A204.1 (cell line): Measurements from ENCODE around the gene ALDOC.

Experiments
- FAIRE-seq: peaks from 2 replicates; lab custom pipeline; 2012; peaks lifted over from hg19 to GRCh38; lab: Jason Lieb, UNC

Gene ALDOC

DNA sequence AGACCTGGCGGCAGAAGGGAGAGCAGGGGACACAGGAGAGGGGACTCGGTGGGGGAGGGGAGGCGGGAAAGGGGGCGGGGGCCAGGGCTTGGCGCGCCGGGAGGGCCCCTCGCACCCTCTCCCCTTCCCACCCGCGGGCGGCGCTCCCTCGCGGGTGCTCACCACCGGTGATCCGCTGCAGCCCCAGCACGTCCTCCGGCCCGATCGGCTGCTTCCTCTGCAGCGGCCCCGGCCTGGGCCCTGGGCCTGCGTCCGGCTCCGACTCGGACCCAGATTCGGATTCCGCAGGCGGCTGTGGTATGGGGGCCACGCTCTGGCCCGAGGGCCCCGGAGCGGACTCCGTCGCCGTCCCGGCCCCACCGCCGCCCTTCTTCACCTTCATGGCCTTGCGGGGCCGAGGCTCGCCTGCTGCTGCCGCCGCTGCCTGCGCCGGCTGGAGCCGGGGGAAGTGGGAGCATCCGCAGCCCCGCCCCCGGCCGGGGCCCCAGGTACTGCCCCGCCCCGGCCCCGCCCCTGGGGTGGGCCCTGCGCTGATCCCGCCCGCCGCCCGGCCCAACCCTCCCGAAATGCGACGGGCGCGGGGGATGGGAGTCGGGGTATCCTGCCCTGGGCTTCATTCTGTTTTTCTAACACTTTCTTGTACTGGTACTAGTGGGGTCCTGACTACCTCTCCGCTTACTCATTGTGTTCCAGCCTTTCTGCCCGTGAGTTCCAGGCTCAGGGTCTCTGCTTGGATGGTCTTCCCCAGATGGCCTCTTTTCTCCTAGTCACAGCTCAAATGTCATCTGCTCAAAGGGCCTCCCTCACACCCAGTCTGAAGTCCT lies 24.3 kb downstream of the ALDOC start, which contains the start of gene UNC119:
UNC119 (minus strand) TSS at position 449 of the 824 bp plus-strand sequence; CDS start at position 382, 67 bp downstream.
- FAIRE-seq = no peak

DNA sequence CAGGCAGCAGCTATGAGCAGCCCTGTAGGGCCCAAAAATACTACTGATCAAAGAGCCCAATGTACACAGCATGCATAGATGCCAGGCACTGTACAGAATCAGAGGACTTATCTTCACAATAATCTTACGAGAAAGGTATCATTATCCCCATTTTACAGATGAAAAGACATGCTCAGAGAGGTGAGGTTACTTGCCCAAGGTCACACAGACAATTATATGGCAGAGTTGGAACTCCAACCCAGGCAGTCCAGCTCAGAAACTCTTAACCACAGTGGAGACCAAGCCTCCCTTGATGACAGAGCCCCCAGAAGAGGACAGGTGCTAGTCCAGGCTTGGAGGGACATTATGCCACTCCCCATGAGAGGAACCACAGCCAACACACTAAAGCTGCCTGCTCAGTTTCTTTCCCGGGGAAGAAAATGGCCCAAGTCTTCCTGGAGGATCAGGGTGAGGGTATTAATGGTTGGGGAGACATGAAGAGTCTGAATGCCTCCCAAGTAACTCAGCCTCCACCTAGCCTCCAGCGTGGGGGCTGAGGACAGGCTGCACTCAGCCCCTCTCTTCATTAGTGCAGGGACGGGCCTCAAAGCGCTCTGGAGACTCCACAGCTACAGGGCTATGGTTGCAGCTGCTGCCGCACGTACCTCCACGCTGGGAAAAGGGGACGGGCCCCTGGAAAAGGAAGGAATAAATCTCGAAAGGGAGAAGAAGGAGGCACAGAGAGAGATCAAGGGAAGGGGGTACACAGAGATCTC lies 25.1 kb downstream of the ALDOC start:
- no peak for FAIRE-seq

DNA sequence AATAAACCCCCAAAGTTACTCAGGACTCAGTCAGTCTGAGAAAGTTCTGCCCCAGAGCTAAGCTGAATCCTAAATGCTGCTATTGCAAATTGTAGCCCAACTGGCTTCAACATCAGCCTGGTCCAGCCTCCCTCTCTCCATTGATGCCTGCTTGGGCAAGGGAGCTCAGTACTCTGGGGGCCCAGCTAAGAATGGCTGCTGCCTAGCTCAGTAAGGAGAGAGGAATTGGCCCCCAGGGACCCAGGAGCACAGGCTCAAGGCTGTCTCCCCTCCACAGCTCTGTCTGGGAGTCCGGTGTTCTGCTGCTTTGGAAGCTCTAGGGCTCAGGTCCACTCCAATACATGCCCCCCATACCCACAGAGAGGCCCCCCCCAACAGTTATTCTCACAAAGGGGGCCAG lies 25.8 kb downstream of the ALDOC start:
- FAIRE-seq = no peak

DNA sequence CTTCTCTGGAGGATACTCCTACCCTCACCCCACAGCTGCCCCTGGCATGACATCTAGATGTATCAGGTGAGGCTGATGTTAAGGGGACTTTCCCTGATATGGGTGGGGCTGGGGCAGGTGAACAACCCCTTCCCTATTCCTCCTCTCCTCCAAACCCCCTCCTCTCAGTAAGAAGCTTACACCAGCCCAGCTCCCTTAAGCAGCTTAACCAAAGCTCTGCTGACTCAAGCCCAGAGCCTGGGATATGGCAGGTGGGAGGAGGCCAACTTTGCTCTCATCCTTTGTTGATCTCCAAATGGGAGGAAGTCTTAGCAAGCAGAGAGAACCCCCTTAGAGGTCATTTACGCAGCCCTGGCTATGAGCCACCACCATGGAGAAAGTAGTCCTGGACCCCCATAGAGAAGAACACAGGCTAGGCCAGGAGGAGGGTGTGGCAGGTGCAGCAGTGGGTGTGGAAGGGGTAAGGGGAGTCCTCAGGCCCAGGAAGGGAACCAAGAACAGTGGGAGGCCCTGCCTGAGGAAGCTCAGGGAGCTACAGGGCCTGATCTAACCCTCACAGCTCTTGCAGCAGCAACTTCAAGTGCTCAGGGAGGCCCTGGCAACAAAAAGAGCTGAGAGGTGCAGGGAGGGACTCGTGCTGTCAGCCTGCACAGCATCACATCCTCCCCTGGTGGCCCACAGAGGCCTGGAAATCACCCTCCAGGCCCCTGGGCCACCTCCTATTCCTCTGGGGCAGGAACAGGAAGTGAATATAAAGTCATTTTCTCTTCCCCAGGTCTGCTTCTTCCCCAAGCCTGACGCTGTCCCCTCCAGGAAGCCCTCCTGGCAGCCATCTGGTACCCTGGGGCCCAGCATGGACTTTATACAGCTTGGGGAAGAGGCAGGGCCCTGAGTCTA lies 27.2 kb downstream of the ALDOC start:
- no peak for FAIRE-seq

DNA sequence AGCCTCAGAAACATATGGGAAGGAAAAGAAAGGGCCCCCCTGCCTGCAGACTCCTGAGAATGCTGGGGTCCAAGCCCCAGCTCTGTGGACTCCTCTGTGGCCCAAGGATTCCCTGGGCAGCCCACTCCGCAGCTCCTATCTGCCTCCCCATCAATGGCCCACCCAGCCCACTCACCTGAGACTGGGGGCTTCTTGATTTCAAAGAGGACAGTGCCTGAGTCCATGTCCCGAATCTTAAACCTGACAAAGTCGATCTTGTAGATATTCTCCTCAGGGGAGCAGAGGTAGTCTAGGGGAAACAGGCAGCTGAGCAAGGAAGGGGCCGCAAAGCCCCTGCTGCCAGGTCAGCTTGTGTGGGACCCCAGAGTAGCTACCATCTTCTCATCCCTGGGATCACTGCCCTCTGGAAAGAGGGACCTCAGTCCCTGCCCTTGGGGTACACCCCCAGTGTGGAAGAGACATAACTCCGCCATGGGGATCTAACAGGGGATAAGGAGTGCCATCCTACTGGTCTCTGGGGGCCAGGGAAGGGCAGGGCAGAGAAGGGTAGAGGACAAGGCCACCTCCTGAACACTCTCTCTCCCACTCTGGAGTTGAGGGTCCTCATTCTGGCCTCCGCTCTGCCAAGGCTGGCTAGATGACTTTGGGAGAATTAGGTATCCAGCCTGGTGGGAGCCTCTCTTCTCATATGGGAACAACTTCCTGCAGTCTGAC lies 28.1 kb downstream of the ALDOC start:
- FAIRE-seq = no peak

DNA sequence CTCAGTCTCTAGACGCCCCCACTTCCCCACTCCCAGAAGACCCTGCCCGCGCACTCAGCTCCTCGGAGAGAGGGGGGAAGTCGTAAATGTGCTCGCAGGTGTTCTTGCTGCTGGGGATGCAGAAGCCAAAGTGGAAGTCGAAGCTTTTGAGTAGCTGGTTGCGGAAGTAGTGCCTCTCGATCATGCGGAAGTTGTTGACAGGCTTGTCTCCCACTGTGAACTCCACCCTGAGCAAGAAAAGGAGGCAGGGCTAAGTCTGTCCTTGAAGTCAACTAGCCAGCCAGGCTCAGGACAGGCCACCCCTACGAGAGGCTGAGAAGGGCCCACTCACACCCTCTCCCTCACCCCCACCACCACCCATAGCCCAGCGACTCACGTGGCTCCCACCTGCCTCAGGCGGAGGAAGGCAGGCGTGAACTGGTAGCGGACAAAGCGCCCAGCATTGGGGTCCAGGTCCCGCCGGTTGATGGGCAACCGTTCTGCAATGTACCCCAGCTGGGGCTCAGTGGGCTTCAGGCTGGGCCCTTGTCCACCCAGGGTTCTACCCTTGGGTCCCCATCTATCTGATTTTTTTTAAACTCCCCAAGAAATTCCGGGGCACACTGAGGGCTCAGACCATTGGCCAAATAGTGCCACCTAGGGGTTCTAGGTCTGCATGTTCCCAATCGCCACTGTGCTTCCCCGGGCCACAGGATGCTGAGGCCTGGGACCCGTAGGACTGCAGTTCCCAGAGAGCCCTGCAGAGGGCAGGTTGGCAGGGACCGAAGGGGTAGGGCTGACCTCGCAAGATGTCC lies 28.9 kb downstream of the ALDOC start:
- peak; percentile 87 for FAIRE-seq

DNA sequence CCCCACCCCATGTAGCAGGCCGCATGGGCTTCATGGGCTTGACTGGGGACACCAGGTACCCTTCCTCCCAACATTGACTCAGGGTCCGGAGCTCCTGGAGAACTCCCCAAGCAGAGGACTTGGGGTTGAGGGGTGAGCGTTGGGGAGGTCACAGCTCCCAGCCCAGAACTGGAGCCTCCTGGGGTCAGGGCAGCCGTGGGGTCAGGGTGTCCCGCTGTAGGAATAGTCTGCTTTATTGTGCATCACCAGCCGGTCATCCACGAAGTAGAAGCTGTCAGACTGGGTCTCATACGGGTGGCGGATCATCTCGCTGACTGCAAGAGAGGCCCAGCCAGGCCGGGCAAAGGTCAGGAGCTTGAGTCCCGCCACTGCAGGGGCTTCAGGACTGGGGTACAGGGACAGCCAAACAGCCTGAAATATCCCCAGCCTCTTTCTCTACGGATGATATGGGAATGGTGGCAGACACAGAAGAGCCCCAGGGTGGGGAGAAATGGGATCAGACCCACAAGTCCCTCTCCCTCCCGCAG lies 29.5 kb downstream of the ALDOC start:
- no peak for FAIRE-seq

DNA sequence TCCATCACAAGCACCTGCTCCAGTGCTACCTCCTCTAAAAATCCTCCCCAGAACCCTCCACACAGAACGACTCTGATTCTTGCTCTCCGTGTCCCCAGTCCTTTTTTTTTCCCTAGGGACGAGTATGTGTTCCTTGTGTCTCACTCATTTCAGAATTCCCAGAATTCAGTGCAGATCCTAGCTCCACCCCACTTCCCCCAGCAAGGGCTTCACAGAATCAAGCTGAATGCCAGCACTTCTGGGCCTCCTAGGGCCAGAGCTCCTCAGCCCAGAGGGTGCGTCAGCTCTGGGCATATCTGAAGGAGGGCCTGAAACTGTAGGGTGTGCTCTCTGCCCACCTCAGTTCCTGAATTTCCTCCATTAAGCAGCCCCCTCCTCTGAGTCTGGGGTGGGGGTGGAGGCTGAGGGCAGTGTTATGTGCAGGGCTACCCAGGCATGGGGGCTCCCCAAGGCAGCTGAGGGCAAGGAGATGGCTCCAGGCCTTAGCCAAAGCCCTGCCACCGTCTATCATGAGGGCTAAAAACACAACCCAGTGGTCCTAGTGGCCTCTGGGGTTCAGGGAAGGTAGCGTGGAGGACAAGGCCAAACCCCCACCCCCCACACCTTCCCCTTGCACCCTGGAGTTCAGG lies 30.8 kb downstream of the ALDOC start:
- no peak for FAIRE-seq

DNA sequence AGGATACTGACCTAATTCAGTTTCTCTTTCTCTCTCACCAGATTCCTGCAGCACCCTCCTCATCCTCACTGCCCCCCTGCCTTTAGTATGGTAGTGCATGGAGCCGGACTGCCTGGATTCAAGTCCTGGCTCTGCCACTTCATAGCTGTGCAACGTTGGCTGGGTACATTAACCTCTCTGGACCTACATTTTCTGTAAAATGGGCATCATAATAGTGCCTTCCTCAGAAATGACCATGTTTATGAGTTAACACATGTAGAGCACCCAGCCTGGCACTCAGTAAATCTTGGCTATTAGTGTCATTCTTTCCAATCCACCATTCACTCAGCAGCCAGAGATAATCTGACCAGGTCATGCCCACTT lies 31.6 kb downstream of the ALDOC start:
- FAIRE-seq = no peak

DNA sequence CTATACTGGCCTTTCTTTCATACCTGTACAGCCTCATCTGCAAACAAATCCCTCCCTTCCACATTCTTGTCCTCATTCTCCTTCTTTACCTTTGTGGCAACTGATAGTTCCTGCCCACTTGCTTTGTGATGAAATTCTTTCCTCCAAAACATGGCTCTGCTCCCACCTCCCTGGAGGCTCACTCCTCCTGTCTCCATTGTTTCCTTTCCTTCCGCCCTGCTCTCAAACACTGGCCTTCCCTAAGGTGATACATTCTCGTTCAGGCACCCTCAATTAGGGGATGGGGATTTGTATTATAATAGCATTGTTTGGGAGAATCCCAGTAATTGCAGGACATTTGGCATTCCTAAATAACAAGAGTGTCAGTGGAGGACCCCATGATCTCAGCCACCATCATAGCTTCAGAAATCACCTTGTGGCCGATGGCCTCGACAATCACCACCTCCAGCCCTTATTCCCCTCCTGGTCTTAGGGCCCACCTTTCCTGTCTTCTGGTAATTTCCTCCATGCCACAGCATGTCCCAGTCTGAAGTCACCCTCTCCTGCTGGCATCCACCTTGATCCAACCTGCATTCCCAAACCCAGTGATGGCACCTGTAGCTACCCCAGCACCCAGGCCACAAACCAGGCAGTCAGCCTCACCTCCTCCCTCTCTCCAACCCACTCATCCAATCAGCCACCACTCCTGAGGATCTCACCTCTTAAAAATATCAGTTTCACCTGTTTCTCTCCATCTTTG lies 32.1 kb downstream of the ALDOC start:
- no peak for FAIRE-seq

DNA sequence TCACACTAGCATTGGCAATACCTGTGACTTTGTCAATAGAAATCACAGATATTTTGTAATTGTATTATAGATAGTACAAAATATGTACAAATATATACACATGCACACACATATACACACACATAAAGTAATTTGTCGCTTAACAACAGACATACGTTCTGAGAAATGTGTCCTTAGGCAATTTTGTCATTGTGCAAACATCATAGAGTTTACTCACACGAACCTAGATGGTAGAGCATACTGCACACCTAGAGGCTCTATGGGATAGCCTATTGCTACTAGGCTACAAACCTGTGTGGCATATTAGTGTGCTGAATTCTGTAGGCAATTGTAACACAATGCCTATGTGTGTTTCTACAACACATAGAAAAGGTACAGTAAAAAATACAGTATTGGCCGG lies 35.3 kb downstream of the ALDOC start:
- FAIRE-seq = no peak

DNA sequence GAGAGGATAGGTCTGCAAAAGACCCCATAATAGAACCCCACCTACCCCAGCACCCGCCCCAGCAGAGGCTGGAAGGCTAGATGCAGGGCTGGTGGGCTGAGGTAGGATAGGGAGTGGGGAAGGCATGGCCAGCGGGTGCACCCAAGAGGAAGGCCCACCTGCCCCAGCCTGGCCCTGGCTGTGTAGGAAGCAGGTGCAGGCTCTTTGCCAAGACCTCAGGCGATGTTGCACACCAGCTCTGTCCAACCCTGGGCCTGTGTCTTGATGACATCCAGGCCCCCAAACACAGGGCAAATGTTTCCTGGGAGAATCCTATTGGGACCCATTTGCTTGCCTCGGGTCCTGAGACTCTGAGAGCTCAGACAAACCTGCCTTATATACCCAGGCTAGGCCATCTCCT lies 36.5 kb downstream of the ALDOC start:
- FAIRE-seq = no peak

DNA sequence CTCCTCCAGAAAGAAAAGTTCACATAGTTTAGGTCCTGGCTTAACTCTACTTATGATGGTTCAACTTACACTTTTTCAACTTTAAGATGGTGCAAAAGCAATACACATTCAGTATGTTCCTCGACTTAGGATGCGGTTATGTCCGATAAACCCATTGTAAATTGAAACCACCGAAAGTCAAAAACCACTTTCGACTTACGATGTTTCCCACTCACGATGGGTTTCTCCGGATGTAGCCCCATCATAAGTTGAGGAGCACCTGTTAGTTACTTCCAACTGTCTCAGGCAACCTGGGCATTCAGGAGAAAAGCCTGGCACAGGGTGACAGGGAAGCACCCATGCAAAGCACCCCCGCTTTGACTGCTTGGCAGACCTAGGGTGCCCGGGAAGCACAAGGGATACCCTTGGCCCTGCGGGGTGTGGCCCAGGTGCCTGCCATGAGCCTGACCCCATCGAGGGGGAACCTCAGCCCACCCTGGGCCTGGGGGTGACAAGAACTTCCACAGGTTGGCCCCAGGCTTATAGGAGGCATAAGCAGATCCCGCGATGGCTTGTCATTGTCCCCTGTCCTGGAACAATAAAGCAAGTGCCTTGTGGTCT lies 38.3 kb downstream of the ALDOC start:
- FAIRE-seq = no peak

DNA sequence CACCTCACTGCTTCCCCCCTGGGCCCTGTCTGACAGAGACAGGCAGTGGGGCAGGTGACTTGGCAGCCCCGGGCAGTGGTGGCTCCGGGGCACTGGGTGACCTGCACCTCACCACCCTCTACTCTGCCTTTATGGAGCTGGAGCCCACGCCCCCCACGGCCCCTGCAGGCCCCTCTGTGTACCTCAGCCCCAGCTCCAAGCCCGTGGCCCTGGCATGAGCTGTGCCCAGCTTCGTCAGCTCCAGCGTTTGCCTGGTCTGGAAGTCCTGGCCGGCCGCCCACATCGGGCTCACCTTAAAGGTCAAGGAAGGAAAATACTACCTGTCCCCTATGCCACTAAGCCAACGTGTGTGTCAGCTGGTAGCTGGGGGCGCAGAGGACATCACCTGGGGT lies 39.5 kb downstream of the ALDOC start:
- FAIRE-seq = no peak

DNA sequence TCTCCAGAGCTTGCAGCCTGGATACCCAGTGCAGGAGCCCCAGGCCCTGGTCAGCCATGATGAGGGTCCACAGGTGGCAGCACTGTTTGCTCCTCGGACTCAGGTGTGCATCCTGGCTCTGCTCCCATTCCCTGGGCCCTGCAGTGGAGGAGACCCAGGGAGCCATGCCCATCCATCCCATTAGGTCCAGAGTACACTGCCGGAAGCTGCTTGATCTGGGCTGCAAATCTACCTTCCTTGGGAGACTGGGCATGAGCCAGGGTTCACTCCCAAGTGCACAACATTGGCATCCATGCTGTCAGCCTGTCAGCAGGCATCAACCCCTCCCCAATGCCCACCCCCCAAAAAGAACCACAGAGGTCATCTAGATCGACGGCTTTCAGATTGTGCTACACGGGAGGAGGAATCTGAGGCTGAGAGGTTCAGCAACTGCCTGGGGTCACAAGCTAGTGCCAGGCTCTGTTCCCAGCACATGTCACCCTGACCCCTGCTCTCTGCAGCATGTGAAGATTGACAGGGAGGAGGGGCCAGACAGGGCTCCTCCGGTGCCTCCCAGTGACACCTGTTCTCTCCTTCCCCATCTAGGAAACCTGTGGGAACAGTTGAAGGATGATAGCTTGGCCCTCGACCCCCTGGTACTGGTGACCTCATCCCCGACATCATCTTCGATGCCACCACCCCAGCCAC lies 40.0 kb downstream of the ALDOC start:
- no peak for FAIRE-seq

DNA sequence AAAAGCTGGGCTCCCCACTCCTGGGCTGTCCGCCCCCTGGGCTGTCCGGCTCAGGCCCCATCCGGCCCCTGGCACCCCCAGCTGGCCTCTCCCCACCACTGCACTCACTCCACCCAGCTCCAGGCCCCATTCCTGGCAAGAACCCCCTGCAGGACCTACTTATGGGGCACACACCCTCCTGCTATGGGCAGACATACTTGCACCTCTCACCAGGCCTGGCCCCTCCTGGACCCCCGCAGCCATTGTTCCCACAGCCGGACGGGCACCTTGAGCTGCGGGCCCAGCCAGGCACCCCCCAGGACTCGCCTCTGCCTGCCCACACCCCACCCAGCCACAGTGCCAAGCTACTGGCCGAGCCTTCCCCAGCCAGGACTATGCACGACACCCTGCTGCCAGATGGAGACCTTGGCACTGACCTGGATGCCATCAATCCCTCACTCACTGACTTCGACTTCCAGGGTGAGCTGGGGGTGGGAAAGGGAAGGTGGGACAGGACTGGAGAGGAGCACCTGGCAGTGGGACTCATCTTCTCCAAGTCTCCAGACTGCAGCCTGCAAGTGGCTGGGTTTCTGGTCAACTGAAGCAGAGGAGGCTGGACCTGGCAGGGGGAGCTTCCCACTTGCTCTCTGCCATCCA lies 41.8 kb downstream of the ALDOC start:
- FAIRE-seq = no peak

DNA sequence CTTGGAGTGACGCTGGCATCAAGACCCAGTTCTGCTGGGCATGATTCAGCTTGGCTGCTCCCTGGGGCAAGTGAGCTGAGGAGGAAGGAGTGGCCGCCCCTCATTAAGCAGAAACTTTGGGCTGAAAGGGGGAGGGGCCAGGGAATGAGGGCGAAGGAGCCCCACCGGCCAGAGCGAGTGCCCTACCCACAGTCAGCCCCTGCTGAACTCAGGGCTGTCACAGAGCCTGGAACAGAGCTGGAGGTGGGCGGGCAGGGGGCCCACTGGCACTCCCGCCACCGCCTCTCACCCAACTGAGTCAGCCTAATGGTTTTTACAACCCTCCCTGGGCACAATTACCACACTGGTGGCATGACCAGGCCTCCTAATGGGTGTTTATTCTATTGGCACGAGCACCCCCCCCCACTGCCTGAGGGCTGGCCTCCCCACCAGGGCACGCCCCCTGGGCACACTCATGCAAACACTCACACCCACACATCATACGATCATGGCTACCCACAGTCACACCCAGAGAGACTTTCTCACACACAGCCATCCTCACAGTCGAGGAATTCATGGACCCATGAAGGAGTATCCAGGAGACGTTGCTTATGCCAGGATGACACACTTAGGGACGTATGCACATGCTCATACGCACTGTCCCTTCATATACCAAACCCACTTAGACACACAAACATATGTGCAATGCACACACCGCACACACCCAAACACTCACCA lies 43.4 kb downstream of the ALDOC start:
- FAIRE-seq = no peak
